Left colon (tissue), 2 donors: ENCODE results near the gene RTN4RL2. TPM values are rescaled to one million over a fixed set of nuclear protein-coding genes. Genes with fewer than 3 reads are reported as not detected.

ENCODE experiments used
- ATAC-seq: fragments of 200-7000 bp; cut with Tn5 transposase; one replicate; pipeline ENCODE4 v1.9.1; 2020; ENCODE audit warnings: mild to moderate bottlenecking, moderate library complexity
- DNase-seq, 2 donors: peaks; one replicate each; pipeline ENCODE4 v3.0.0-alpha.2; 2020
- intact Hi-C, 2 donors: fragments of 100-400 bp; cut with DNase I in 1 of 2; cut with micrococcal nuclease in 1 of 2; formaldehyde crosslinking; loops; one replicate each; pipeline versions ENCODE4 v1.11.2 to v1.14.0; 2022; cut with DNase I, micrococcal nuclease
- total RNA-seq, 2 donors: library from RNA; stranded (reverse); fragmentation: NEBNext Ultra II Directional; extraction: Animal tissue kit (Norgen Biotek cat#: 25700); gene quantifications; one replicate each; pipeline ENCODE4 v1.2.1, GENCODE V29; 2021
- donor health status: DM: no; HTN: no; CAD: no.
- donor health status: DM: yes; HTN: yes; CAD: no.

The RTN4RL2 gene
- total RNA-seq, 2 donors from 2014 or later = 0.67 to 0.98 TPM

GRCh38 chr11:57511741-57512430, 51.6 kb downstream of the RTN4RL2 start:
- ATAC-seq (no peak), DNase-seq (no peak)
- intact Hi-C loops = no loop called here

GRCh38 chr11:57512646-57513451, 52.5 kb downstream of the RTN4RL2 start:
- intact Hi-C loops = no loop called here
- ATAC-seq (no peak), DNase-seq (no peak)

- ATAC-seq (no peak), DNase-seq (no peak)
- intact Hi-C loops = no loop called here
These were observed 53.1 kb downstream of the RTN4RL2 start for GRCh38 chr11:57513452-57513795.

- intact Hi-C loops = no loop called here
- ATAC-seq (peak; percentile 83), DNase-seq (peak; percentile 47 to 71)
These were observed 53.7 kb downstream of the RTN4RL2 start for GRCh38 chr11:57513911-57514537.

GRCh38 chr11:57514538-57515331, 54.4 kb downstream of the RTN4RL2 start:
- DNase-seq (peak; percentile 72 to 80), ATAC-seq (peak; percentile 82)
- intact Hi-C loops = no loop called here

- intact Hi-C loops = no loop called here
- ATAC-seq (peak; percentile 43), DNase-seq (peak; percentile 50 to 61)
These were observed 55.2 kb downstream of the RTN4RL2 start, which contains the start of gene SLC43A1 for GRCh38 chr11:57515332-57516060. Gene SLC43A1 (minus strand): TSS chr11:57515702. CDS start chr11:57514111, 1,591 bp downstream.

GRCh38 chr11:57516061-57516443, 55.7 kb downstream of the RTN4RL2 start:
- DNase-seq = no peak

GRCh38 chr11:57521116-57521515, 60.8 kb downstream of the RTN4RL2 start:
- DNase-seq (no peak), ATAC-seq (no peak)
- intact Hi-C loops = loop anchor here in 1 of 2 donors (10.0 kb wide), 1 partner anchor 176 kb away; no protein-coding TSS in a partner anchor

More at GRCh38 chr11:57516061-57516443, 55.7 kb downstream of the RTN4RL2 start:
- intact Hi-C loops = no loop called here
- ATAC-seq = no peak

GRCh38 chr11:57523419-57523818, 63.1 kb downstream of the RTN4RL2 start:
- no peak for DNase-seq
- intact Hi-C loops = loop anchor here in 1 of 2 donors (10.0 kb wide), 1 partner anchor 179 kb away; no protein-coding TSS in a partner anchor

More at GRCh38 chr11:57523419-57523818, 63.1 kb downstream of the RTN4RL2 start:
- ATAC-seq = no peak

Other genes starting within 250 kb of the RTN4RL2 start
- gene APLNR, start 223.3 kb upstream of the RTN4RL2 start, total RNA-seq = 1 to 10 TPM; 3.5 to 3.6 TPM
- gene TNKS1BP1, start 135.6 kb upstream of the RTN4RL2 start, total RNA-seq = 100 to 1,000 TPM; 135 to 191 TPM
- gene SSRP1, start 124.6 kb upstream of the RTN4RL2 start, total RNA-seq = 10 to 100 TPM; 56.5 to 67.8 TPM
- not detected for gene P2RX3, start 122.2 kb upstream of the RTN4RL2 start, total RNA-seq
- gene PRG3, start 79.4 kb upstream of the RTN4RL2 start, total RNA-seq = not detected
- under 1 TPM in 1 of 2 donors, not detected in 1; 0.22 TPM for gene PRG2, start 69.9 kb upstream of the RTN4RL2 start, total RNA-seq
- 1 to 10 TPM; 6.9 to 9.6 TPM for gene SLC43A3, start 33.4 kb upstream of the RTN4RL2 start, total RNA-seq
- 1 to 10 TPM; 7.1 to 9.6 TPM for gene SLC43A1, start 55.2 kb downstream of the RTN4RL2 start, total RNA-seq
- 10 to 100 TPM; 28.6 to 47.4 TPM for gene TIMM10, start 70.2 kb downstream of the RTN4RL2 start, total RNA-seq
- not detected for gene SMTNL1, start 77.1 kb downstream of the RTN4RL2 start, total RNA-seq
- gene UBE2L6, start 107.1 kb downstream of the RTN4RL2 start, total RNA-seq = 10 to 100 TPM; 27.6 to 47.2 TPM
- gene SERPING1, start 137.2 kb downstream of the RTN4RL2 start, total RNA-seq = 10 to 100 TPM; 34.6 to 78.6 TPM
- gene YPEL4, start 189.4 kb downstream of the RTN4RL2 start, total RNA-seq = 1 to 10 TPM in 1 of 2 donors, under 1 TPM in 1; 0.58 to 1.2 TPM
- 10 to 100 TPM; 11.4 to 11.8 TPM for gene CLP1, start 197.2 kb downstream of the RTN4RL2 start, total RNA-seq
- 10 to 100 TPM; 74.4 to 90.6 TPM for gene ZDHHC5, start 207.6 kb downstream of the RTN4RL2 start, total RNA-seq